IPS DF 19.7 (cell line): Measurements from ENCODE around the gene TEAD2.
A peak's percentile ranks its signal among the peaks of the same experiment; 100 is the strongest.
"Not testable (repeated sequence)": the region's sequence is repeated elsewhere in the genome, so short reads cannot be mapped to it uniquely, and the experiment has no call there.

Experiments used
- DNase-seq: peaks from one replicate; pipeline ENCODE4 v3.0.0-alpha.2; 2013; ENCODE audit warnings: low read depth, low spot score

Gene TEAD2

GRCh38 chr19:49387936-49388372 lies 25.7 kb upstream of the TEAD2 start, which contains the start of gene KASH5:
TSS of gene KASH5 (plus strand) at chr19:49388249. CDS start at chr19:49390884, 2,635 bp downstream.
- no peak for DNase-seq

- no peak for DNase-seq
These were observed 21.4 kb upstream of the TEAD2 start for GRCh38 chr19:49383599-49383998.

- no peak for DNase-seq
These were observed 20.4 kb upstream of the TEAD2 start for GRCh38 chr19:49382639-49383038.

GRCh38 chr19:49380391-49380790 lies 18.2 kb upstream of the TEAD2 start:
- no peak for DNase-seq

- DNase-seq = no peak
These were observed 16.3 kb upstream of the TEAD2 start for GRCh38 chr19:49378512-49378911.

- no peak for DNase-seq
These were observed 12.6 kb upstream of the TEAD2 start for GRCh38 chr19:49374665-49375434.

- DNase-seq = not testable (repeated sequence)
These were observed 11.0 kb upstream of the TEAD2 start for GRCh38 chr19:49373174-49373573.

GRCh38 chr19:49371184-49371583 lies 9.0 kb upstream of the TEAD2 start:
- DNase-seq = no peak

GRCh38 chr19:49368711-49369358 lies 6.6 kb upstream of the TEAD2 start:
- no peak for DNase-seq

- no peak for DNase-seq
These were observed 3.9 kb upstream of the TEAD2 start for GRCh38 chr19:49366110-49366509.

- DNase-seq = no peak
These were observed 2.0 kb upstream of the TEAD2 start for GRCh38 chr19:49364083-49364737.

GRCh38 chr19:49363268-49364082 lies 1.3 kb upstream of the TEAD2 start, which contains the start of gene DKKL1:
TSS of gene DKKL1 (plus strand) at chr19:49363877. CDS start at chr19:49363999, 122 bp downstream.
- DNase-seq = peak; percentile 93

GRCh38 chr19:49362929-49363267 lies 682 bp upstream of the TEAD2 start:
- DNase-seq = no peak

GRCh38 chr19:49361438-49362047 lies 673 bp downstream of the TEAD2 start:
- no peak for DNase-seq

GRCh38 chr19:49359851-49360820 lies 2.1 kb downstream of the TEAD2 start:
- DNase-seq = no peak

GRCh38 chr19:49357186-49357585 lies 5.0 kb downstream of the TEAD2 start:
- DNase-seq = no peak

- DNase-seq = no peak
These were observed 5.8 kb downstream of the TEAD2 start for GRCh38 chr19:49356382-49356781.

- DNase-seq = no peak
These were observed 6.3 kb downstream of the TEAD2 start for GRCh38 chr19:49355909-49356353.

- no peak for DNase-seq
These were observed 12.6 kb downstream of the TEAD2 start for GRCh38 chr19:49349567-49349966.
